HG03354 (cell line): Measurements from ENCODE around the gene PDE2A.

Experiments used
- ATAC-seq: cut with Tn5 transposase; IDR thresholded peaks from one replicate; pipeline ENCODE4 v1.9.1; 2021; ENCODE audit warnings: mild to moderate bottlenecking; ENCODE audit not compliant: unreplicated experiment, poor library complexity, severe bottlenecking

PDE2A gene

GRCh38 chr11:72668629-72669347 lies 5.4 kb downstream of the PDE2A start:
- ATAC-seq, result peak; percentile 79

- no peak for ATAC-seq
These were observed 8.2 kb downstream of the PDE2A start for GRCh38 chr11:72665911-72666472.

GRCh38 chr11:72662036-72662435 lies 12.2 kb downstream of the PDE2A start:
- no peak for ATAC-seq

GRCh38 chr11:72661486-72661885 lies 12.7 kb downstream of the PDE2A start:
- ATAC-seq, result no peak

GRCh38 chr11:72658989-72659640 lies 15.1 kb downstream of the PDE2A start:
- ATAC-seq, result no peak

- no peak for ATAC-seq
These were observed 16.7 kb downstream of the PDE2A start for GRCh38 chr11:72657411-72658100.

GRCh38 chr11:72655896-72656464 lies 18.2 kb downstream of the PDE2A start:
- ATAC-seq, result no peak

GRCh38 chr11:72655014-72655413 lies 19.2 kb downstream of the PDE2A start:
- ATAC-seq, result no peak

- ATAC-seq, result no peak
These were observed 20.6 kb downstream of the PDE2A start for GRCh38 chr11:72653649-72654048.

- ATAC-seq, result no peak
These were observed 21.2 kb downstream of the PDE2A start for GRCh38 chr11:72652873-72653630.

- ATAC-seq, result no peak
These were observed 22.1 kb downstream of the PDE2A start for GRCh38 chr11:72652133-72652532.

- no peak for ATAC-seq
These were observed 24.8 kb downstream of the PDE2A start for GRCh38 chr11:72649215-72649976.

- no peak for ATAC-seq
These were observed 25.7 kb downstream of the PDE2A start for GRCh38 chr11:72648384-72649136.

GRCh38 chr11:72647882-72648281 lies 26.3 kb downstream of the PDE2A start:
- ATAC-seq, result no peak

- no peak for ATAC-seq
These were observed 27.8 kb downstream of the PDE2A start for GRCh38 chr11:72646472-72646871.

- ATAC-seq, result no peak
These were observed 28.2 kb downstream of the PDE2A start for GRCh38 chr11:72646024-72646423.

- no peak for ATAC-seq
These were observed 30.7 kb downstream of the PDE2A start for GRCh38 chr11:72643547-72643946.

- no peak for ATAC-seq
These were observed 31.2 kb downstream of the PDE2A start for GRCh38 chr11:72642884-72643522.
